Embryonic facial prominence (tissue), 1 donor: ENCODE data around the gene BTN3A1.
"Not testable (repeated sequence)": the region's sequence is repeated elsewhere in the genome, so short reads cannot be mapped to it uniquely, and the experiment has no call there.

ENCODE experiments used
- DNase-seq: peaks from one replicate; pipeline ENCODE4 v3.0.0-alpha.2; 2016; ENCODE audit errors: extremely low spot score

Gene BTN3A1

GRCh38 chr6:26440977-26441358 is 38.9 kb downstream of the BTN3A1 start:
- DNase-seq: no peak

GRCh38 chr6:26441977-26442376 is 39.9 kb downstream of the BTN3A1 start:
- no peak for DNase-seq

GRCh38 chr6:26445934-26446667 is 44.0 kb downstream of the BTN3A1 start:
- DNase-seq: no peak

- DNase-seq: no peak
These were observed 45.2 kb downstream of the BTN3A1 start for GRCh38 chr6:26447257-26447656.

GRCh38 chr6:26450240-26450639 is 48.2 kb downstream of the BTN3A1 start:
- no peak for DNase-seq

- DNase-seq: no peak
These were observed 50.7 kb downstream of the BTN3A1 start for GRCh38 chr6:26452631-26453235.

- no peak for DNase-seq
These were observed 52.6 kb downstream of the BTN3A1 start for GRCh38 chr6:26454631-26455030.

GRCh38 chr6:26455357-26455970 is 53.4 kb downstream of the BTN3A1 start:
- no peak for DNase-seq

GRCh38 chr6:26457264-26457805 is 55.3 kb downstream of the BTN3A1 start:
- no peak for DNase-seq

GRCh38 chr6:26457806-26458688 is 56.0 kb downstream of the BTN3A1 start, which contains the start of gene BTN2A1:
Gene BTN2A1 (plus strand): TSS chr6:26457955. CDS start chr6:26458637, 682 bp downstream.
- peak; percentile 85 for DNase-seq

- no peak for DNase-seq
These were observed 57.1 kb downstream of the BTN3A1 start for GRCh38 chr6:26459023-26459810.

GRCh38 chr6:26461353-26461752 is 59.3 kb downstream of the BTN3A1 start:
- not testable (repeated sequence) for DNase-seq

- DNase-seq: no peak
These were observed 61.9 kb downstream of the BTN3A1 start for GRCh38 chr6:26464014-26464413.

GRCh38 chr6:26464416-26465131 is 62.5 kb downstream of the BTN3A1 start:
- DNase-seq: no peak
